Measurements from ENCODE around the gene CISD1.
A peak's percentile ranks its signal among the peaks of the same experiment; 100 is the strongest.

CISD1 gene

DNA sequence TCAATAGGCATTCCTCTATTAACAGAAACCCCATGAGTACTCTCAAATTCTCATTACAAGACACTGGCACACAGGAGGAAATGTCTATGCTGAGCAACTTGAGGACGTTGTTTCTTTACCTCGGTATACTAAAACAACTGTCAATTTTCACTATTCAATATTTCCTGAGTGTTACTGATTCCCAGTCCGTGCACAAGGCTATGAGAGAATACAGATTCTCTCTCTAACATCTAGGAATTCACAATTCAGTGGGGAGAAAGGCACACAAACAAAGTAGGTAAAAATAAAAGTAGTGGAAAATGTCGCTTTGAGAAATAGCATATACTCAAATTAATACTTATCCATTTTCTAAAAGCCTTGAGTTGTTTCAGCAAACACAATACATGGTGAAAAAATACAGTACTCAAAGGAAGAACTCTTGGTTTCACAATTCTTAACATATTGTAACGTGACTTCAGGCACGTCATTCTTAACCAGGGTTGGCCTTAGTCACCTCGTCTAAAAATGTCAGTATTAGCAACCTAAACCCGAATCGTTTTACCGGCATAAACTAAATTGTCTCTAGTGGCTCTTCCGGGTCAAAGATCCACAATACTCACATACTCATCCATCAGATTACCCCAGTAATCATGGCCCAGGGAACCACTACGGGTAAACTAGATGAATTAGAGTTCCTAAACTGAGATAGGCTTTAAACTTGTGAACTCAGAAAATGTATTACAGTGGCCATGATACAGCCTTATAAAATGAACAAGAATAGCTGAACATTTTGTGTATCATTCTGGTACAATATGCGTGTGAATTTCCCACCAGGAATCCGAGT, 2.7 kb upstream of the CISD1 start:
- peak in 1 of 2 experiments; percentile 26 for DNase-seq

DNA sequence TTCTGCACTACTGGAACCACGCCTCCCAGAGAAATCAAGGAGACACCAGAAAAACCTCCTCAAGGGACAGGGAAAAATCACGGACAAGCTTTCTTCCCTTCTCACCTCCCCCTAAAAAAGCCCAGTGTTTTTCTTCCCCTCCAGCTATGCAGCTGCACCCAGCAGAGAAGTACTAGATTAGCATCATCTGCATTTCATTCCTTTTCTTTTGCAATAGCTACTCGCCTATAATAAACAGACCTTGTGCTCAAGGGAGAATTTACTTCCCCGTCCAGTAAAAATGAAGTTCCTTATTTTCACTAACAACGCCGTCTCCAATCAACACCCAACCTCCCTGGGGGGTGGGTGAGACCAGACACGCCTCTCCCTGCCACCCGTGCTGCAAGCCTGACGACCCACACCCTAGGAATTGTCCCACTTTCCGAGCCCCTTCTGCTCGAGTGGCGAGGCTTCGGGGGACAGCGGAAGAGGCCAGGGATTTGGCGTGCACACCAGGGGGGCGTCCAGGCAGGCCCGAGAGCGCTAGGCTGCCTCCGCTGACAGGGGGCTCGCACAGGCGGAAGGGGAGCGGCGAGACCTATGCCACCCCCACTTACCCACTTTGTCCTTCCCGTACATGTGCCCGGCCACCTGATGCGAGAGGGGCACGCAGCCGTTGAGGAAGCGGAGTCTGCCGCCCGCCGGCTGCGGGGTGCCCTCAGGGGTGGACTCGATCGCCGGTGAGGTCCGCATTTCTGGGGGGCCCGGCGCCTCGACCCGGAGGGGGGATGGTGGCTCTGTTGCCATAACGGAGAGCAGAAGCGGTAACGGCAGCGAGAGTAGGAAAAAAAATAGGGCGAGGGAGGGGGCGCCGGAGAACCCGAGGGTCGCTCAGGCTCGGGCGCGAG, 1.9 kb upstream of the CISD1 start:
- peak; percentile 53 to 55 for DNase-seq

DNA sequence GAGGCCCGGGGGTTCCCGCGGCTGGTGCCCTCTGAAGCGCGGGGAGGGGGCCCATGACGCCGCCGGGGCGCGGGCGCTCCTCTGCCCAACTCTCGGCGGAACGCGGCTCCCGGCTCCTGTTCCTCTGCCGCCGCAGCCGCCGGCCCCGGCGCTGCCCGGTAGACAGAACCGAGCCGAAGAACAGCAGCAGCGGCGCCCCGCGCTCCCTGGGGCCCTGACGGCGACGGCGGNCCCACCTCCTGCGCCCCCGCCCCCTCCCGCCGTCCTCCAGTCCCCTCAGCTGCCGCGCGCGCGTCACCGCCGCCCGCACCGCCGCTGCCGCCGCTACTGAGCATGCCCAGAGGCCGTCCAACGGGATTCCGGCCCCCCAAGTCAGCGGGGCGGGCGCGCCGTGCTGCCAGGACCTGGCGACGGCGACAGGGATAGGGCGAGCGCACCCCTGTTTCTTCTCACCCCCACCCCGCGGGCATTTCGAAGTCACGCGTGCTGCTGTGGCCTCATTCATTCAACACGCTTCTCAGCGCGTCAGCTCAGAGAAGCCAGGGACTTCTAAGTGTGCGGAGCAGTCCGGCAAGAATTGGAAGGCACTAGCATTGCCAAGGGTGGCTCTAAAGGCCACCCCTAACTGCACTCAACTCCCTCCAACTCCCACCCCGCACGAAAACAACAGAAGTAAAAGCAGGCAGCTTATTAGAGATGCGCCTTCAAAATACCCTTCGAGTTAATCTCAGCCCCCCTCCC, 1.1 kb upstream of the CISD1 start, which contains the start of gene IPMK:
TSS of gene IPMK (minus strand) at position 182 of the 741 bp plus-strand sequence. CDS start 283 bp downstream, outside the sequence.
- DNase-seq, result peak; percentile 94 to 96

DNA sequence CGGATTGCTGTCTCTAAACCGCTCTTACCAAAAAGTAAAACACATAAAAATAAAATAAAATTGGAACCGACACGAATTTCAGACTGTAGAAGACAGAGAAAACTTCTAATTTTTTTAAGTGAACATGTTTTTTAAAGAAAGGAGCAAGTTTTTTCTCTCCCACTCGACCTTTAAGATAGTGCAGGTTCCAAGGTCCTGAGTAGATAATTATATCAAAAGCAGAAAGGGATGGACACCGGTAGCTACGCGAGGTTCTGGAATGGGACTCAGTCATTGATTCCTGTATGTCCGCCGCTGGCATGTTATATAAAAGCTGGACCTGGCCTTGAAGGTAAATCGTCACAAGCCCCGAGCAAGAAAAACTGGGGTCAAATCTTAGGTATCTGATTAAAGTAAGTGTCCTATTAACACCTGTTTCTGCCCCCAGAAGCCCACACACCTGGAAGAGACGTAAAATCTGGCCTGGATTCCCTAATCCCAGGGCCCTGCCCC, 462 bp upstream of the CISD1 start:
- DNase-seq, result no peak

DNA sequence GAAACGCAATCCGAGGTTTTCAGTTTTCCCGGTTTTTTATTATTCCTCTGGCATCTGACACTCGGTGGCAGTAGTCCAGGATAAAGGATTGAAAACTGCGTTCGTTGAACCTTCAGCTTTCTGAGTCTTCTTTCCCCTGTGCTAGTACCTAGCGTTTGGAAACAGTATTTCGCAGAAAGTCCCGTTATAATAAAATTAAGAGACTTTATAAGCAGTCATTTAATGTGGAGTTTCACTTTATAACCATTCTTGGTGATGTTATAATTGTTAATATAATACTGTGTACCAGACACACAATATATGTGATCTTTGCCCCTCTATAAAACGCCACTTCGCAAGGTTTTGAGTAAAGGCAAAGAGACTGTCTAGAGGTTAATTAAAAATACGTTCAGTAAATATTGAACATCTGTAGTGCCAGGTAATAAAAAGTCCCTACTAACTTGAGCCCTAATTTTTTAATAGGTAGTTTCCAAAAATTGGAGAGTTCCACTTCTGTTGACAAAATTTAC, 874 bp downstream of the CISD1 start:
- DNase-seq, result no peak

DNA sequence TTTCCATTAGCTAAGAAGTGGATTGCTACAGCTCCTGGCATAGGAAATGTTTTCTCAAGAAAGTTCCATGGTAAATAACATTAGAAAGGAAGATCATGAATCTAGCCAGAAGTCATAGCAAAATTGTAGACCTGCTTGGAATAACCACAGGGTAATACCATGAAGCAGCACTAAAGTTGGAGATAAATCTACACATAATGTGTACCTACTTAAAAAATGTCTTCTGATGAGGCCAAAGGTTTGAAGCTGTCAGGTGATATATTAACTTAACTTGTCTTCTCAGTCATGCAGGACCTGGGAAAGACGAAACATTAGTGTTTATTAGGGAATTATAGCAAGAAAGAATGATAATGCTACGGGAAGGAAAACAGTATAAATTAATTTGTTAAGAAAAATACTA, 6.3 kb downstream of the CISD1 start:
- no peak for DNase-seq

DNA sequence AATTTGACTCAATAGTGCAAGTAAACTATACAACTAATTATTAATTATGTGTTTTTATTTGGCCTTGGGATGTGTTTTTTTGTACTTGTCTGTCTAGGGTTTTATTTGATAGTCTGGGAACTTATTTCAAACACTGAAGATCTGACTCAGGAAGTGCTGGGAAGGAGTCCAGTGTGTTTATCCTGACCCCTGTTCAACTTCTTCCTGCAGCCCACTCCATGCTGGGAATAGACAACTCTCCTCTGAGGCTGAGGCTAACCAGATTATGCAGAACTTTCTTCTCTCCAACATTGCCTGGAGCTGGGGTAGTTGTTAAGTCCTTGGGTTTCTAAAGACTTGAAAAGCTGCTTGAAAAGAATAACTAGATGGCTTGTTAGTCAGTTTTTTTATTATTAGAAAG, 6.9 kb downstream of the CISD1 start:
- DNase-seq, result no peak

DNA sequence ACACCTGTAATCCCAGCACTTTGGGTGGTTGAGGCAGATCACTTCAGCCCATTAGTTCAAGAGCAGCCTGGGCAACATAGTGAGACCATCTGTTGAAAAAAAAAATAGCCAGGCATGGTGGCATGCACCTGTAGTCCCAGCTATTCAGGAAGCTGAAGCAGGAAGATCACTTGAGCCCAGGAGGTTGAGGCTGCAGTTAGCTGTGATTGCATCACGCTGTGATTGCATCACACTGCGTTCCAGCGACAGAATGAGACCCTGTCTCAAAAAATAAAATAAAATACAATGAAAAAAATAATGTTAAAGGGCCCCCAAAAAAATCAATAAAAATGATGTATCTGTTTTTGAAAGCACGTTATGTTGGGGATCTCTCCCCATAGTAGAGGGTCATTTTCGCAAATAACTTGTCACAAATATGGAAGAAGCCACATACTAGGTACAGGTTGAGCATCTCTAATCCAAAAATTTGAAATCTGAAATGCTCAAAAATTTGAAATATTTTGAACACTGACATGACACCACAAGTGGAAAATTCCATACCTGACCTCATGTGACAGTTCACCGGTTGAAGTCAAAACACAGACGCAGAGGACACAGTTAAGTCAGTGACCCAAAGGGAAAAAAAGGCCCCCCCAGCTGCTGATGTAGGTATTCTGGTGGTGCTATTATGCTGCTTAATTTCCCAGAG, 9.5 kb downstream of the CISD1 start:
- no peak for DNase-seq

DNA sequence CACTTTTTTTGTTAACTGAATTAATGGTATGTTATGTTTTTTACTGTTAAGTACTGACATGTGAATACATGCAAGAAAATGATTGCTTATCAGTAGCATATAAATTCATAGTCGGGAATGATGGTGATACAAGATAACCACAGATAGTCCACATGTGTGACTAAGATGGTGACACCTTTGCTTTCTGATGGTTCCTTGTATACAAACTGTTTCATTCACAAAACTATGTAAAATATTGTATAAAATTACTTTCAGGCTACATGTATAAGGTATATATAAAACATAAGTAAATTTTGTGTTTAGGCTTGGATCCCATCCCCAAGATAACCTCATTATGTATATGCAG, 10.0 kb downstream of the CISD1 start:
- no peak for DNase-seq

DNA sequence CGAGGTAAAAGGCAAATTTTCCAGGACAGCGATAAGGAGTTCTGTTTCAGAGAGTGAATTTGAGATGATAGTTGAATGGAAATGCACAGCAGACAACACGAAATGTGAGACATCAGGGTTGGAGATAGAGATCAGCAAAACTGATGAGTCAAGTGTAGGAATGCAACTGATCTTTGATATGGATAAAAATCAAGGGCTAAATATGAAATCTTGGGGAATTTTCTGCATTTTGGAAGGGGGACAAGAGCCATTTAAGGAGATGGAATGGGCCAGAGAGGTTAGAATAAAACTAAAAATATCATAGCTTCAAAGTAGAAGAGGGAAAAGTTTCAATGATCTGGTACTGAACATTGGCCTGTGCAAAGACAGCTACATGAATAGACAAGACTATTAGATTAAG, 11.5 kb downstream of the CISD1 start:
- no peak for DNase-seq

DNA sequence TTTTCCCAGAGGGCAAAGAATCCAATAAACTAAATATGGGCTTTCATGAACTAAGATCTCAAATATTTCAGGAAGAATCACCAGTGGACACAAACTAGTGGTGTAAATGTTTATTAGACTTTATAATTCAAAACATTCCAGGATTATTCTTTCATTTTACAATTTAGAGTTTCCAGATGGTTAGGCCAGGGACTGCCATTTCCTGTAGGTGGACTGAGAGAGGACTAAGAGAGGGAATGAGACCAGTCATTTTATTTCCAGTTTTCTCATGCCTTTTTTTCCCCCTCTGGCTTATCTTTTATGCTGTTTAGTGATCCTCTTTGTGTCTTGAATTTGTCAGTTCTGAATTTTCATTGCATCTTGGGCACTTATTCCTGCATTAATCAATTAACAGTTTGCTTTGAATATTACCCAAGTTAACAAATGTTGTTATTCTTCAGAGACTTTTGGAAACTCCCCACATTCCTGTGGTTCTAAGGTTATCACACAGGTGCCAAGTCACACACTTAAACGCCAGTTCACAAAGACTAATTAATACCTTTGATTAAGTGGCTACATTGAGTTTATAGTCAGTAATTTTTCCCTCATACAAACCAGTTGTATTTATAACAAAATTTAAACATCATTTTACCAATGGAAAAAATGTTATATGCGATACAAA, 12.3 kb downstream of the CISD1 start:
- no peak for DNase-seq

DNA sequence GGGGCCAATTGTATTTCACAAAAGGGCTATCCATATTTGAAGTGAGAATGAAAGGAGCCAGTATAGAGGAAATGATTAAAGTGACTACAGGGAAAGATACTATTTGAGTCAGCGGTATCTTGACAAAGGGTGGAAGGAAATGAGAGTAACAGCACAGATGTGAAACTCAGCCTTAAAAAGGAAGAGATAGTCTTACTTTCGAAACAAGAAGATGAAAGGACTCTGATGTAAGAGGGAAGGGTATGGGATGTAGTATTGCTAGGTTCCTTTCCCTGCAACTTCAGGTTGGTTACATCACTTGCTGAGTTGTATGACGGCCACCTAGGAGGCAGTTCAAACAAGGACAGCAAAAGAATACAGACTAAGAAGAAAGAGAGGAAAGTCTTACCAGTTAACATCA, 13.7 kb downstream of the CISD1 start:
- no peak for DNase-seq

DNA sequence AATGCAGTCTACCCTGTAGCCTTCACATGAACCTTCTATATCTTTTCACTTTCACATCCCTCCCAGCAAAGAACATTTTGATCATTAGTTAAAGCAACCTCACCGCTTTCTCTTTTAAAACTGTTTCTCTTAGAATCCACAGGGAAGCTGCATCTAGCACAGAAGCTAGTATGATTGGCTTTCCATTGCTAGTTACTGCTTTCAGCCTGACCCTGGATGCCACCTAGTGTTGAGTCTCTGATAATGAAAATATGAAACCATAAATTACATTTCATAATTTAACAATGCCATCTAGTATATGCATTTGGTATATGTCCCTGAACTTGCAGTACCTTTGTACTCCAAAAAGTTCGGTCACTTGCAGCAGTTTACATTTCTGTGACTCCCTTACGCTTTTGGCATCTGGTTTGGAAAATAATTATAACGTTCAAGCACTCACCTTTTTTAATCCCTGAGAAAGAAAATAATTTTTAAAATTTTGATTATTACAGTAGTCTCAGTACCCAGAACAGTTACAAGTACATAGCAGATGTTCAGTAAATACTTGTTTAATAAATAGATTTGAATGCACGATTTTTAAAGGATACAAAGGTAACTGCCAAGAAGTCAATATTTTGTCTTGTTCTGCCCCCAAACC, 22.7 kb downstream of the CISD1 start:
- DNase-seq, result no peak

DNA sequence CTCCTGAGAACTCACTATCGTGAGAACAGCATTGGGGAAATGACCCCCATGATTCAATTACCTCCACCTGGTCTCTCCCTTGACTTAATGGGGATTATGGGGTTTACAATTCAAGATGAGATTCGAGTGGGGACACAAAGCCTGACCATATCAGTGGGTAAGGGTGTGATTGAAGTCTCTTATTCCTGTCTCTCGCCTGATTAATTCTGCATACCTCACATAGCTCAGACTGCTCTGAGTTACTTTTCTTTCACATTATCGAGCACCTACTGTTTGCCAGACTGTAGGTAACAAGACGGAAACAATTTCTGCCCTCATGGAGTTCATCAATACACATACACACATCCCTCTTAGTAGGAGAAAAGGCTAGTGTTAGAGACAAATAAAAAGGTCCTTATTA, 25.0 kb downstream of the CISD1 start:
- no peak for DNase-seq

DNA sequence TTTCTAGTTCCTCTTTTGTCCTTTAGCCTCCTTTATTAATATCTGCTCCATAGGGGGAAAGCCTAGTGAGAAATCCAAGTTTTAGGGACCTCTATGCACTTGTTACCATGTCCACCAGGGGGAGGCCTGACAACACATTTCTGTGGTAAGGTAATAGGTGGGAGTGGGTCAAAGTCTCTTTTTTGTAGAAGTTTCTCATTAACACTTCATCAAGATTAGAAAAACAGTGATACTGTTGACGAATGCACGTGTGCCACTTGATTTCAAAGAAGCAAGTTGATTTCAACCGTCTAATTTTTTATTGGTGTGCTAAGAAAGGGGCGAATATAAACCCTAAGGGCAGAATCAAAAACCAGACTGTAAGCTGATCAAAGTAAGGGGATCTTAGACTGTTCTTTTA, 30.6 kb downstream of the CISD1 start:
- peak; percentile 61 to 63 for DNase-seq

DNA sequence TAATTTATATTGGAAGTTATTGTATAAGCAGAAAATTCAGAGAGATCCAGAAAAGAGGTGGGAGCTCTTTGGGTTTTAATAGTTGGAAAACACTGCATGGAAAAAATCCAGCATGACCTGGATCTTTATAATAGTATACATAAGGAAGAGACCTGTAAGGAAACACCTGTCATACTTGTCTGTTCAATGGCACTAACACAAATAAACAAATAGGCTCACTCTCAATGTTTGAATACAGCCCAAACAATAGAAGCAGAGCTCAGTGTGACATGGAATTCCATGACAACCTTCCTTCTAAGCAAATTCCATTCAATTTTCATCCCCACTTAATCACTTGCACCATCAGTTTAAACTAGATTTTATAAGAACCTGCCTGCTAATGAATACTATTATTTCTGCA, 31.7 kb downstream of the CISD1 start:
- DNase-seq, result no peak

DNA sequence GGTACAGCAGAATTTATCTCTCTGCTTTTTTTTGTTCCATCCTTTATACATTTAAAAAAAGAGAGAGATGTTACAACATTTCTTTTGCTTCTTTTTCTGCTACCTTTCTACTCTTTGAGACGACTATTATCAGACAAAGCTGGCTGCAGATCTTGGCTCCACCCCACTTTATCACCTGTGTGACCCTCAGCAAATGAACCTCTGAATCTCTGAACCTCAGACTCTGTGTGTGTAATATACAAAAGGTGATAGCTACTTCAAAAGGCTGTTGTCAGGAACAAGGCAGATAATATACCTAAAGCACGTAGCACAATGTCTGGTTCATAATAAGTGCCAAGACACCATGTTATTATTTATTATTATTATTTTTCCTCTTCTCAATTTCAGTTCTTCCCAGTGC, 33.3 kb downstream of the CISD1 start:
- DNase-seq, result no peak

DNA sequence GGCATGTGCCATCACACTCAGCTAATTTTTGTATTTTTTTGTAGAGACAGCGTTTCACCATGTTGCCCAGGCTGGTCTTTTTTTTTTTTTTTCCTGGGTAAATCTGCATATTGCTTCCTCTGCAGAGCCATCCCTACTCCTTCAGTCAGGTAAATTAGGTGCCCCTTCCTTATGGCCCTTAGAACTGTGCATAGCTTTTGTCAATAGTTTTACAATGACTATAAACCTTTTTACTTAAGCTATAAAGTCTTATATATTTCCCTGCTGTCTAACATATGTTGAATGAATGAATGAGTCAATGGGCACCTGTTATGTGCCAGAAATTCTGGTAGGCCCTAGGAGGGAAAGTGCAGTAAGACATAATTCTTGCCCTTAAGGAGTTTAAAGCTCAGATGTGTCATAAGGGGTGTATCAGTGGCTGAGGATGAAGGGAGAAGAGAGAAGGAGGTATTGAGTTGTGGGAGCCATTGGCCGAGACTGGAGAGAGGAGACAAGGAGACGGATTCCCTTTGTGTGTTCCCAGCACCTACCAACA, 35.2 kb downstream of the CISD1 start:
- DNase-seq, result no peak

DNA sequence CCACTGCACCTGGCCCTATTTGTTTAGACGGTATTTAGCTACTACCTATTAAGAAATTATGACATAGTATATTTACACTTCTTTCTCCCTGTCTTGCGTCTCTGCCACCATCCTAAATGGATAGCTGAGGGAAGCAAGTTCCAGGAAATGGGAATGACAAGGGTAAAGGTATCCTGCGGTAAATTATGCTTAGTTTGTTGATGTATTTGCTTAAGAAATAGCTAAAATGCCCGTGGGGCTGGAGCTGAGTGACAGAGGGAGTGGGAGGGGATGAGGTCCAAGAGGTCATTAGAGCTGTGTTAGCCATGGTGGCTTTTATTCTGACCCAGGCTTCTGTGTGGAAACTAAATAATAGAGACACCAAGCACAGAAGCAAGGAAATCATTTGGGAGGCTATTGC, 36.9 kb downstream of the CISD1 start:
- no peak for DNase-seq

DNA sequence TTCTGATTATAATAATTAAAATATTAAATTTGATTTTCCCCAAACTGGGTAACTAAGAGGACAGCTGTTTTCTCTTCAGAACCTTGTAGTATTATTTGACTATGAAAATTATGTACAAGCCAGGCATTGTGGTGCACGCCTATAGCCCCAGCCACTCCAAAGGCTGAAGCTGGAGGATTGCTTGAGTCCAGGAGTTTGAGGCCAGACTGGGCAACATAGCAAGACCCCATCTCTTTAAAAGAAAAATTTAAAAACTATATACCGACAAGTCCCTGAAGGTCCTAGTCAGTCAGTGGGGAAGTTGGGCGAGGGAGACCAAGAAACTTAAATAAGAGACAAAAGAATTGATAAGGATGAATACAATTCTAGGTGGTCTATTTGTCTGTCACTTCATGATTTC, 38.7 kb downstream of the CISD1 start:
- DNase-seq, result no peak

DNA sequence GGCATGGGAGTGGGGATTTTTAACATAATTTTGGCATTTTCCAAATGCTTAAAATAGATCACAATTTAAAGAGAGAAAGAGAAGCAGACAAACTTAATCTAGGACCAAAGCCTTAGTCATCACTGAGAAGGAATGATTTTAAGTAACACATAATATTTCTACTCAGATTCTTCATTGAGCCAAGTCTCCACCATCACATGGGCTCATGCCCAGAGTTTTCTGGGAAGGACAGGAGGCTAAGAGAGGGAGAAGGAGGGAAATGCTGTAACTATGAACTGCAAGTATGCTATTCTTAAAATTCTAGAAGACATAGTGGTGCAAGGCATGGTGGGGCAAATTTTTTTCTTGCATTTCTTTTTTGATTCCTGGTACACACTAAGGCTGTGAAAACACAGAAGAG, 42.1 kb downstream of the CISD1 start:
- no peak for DNase-seq
